Measurements from ENCODE around the gene MOB3B.

- TF ChIP-seq EZH2phosphoT487 (IDR thresholded peaks at IDR 0.05): no peak
- TF ChIP-seq, protein P1, sequence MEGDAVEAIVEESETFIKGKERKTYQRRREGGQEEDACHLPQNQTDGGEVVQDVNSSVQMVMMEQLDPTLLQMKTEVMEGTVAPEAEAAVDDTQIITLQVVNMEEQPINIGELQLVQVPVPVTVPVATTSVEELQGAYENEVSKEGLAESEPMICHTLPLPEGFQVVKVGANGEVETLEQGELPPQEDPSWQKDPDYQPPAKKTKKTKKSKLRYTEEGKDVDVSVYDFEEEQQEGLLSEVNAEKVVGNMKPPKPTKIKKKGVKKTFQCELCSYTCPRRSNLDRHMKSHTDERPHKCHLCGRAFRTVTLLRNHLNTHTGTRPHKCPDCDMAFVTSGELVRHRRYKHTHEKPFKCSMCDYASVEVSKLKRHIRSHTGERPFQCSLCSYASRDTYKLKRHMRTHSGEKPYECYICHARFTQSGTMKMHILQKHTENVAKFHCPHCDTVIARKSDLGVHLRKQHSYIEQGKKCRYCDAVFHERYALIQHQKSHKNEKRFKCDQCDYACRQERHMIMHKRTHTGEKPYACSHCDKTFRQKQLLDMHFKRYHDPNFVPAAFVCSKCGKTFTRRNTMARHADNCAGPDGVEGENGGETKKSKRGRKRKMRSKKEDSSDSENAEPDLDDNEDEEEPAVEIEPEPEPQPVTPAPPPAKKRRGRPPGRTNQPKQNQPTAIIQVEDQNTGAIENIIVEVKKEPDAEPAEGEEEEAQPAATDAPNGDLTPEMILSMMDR (IDR thresholded peaks at IDR 0.05): no peak
Measured at GRCh38 chr9:27496135-27496504, 33.5 kb downstream of the MOB3B start.
